ENCODE data around the gene PLSCR1. TPM values are rescaled to one million over a fixed set of nuclear protein-coding genes. Genes with fewer than 3 reads are reported as not detected.

PLSCR1 gene, protein sequence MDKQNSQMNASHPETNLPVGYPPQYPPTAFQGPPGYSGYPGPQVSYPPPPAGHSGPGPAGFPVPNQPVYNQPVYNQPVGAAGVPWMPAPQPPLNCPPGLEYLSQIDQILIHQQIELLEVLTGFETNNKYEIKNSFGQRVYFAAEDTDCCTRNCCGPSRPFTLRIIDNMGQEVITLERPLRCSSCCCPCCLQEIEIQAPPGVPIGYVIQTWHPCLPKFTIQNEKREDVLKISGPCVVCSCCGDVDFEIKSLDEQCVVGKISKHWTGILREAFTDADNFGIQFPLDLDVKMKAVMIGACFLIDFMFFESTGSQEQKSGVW
- polyA plus RNA-seq (ENCODE audit: insufficient read length) = 98.5 TPM
- long read RNA-seq, donor 1, transcript PLSCR1-206 (4 exons, 1,257 nt) = major isoform, 5 of 28 reads
- long read RNA-seq, donor 1, partial matches to known transcripts = 16 of 28 reads
- long read RNA-seq, donor 1, other reads (novel, unspliced or antisense) = 0 of 28 reads
- long read RNA-seq, donor 2, transcript PLSCR1-201 (9 exons, 2,233 nt) = major isoform, 9 of 25 reads
- long read RNA-seq, donor 2, partial matches to known transcripts = 12 of 25 reads
- long read RNA-seq, donor 2, other reads (novel, unspliced or antisense) = 0 of 25 reads
- long read RNA-seq, donor 3, transcript PLSCR1-201 (9 exons, 2,233 nt) = major isoform, 11 of 24 reads
- long read RNA-seq, donor 3, partial matches to known transcripts = 10 of 24 reads
- long read RNA-seq, donor 3, other reads (novel, unspliced or antisense) = 0 of 24 reads
- long read RNA-seq, donor 4, partial matches to known transcripts = 0 of 3 reads
- long read RNA-seq, donor 4, other reads (novel, unspliced or antisense) = 0 of 3 reads
- long read RNA-seq, donor 5, transcript PLSCR1-201 (9 exons, 2,233 nt) = major isoform, 13 of 56 reads
- long read RNA-seq, donor 5, partial matches to known transcripts = 35 of 56 reads
- long read RNA-seq, donor 5, other reads (novel, unspliced or antisense) = 0 of 56 reads
- long read RNA-seq, donor 6, transcript PLSCR1-206 (4 exons, 1,257 nt) = minor isoform, 5 of 27 reads
- long read RNA-seq, donor 6, transcript PLSCR1-201 (9 exons, 2,233 nt) = major isoform, 12 of 27 reads
- long read RNA-seq, donor 6, partial matches to known transcripts = 5 of 27 reads
- long read RNA-seq, donor 6, other reads (novel, unspliced or antisense) = 0 of 27 reads
- long read RNA-seq, donor 7, transcript PLSCR1-201 (9 exons, 2,233 nt) = major isoform, 19 of 49 reads
- long read RNA-seq, donor 7, partial matches to known transcripts = 23 of 49 reads
- long read RNA-seq, donor 7, other reads (novel, unspliced or antisense) = 0 of 49 reads
- long read RNA-seq, donor 8, partial matches to known transcripts = 11 of 16 reads
- long read RNA-seq, donor 8, other reads (novel, unspliced or antisense) = 0 of 16 reads

- DNase-seq = peak; percentile 93
Observed at GRCh38 chr3:146544002-146544928, at the start of gene PLSCR1. PLSCR1 (minus strand) TSS chr3:146544607; CDS start chr3:146536552, 8,055 bp downstream.

GRCh38 chr3:146593776-146594175 is 49.4 kb upstream of the PLSCR1 start:
- no peak for DNase-seq

GRCh38 chr3:146590521-146590920 is 46.1 kb upstream of the PLSCR1 start:
- no peak for DNase-seq

DNA sequence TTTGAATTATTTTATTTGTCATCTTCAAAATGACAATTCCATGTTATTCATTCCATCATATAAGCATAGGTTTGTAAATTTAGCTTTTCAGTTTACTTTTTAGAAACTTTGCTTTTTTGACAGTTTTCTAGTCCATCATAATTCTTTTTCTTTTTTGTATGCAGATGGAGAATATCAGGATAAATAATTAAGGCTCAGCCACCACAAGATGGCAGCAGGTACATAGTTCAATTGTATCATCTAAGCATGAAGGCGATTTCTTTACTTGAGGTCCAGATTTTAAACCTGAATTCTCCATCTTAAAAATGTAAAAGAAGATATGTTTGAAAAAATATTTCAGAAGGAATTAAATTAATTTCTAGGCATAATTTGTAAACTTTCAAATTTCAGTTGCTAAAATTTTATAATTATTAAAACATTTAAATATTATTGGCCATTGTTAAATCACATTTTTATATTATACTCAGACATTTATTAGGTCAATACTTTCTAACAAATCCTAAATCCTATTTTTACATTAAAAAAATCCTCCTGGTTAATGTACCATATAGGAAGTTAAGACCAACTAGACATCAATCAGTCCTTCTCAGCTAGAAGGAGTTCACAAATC is 45.6 kb upstream of the PLSCR1 start:
- DNase-seq = peak; percentile 38

DNA sequence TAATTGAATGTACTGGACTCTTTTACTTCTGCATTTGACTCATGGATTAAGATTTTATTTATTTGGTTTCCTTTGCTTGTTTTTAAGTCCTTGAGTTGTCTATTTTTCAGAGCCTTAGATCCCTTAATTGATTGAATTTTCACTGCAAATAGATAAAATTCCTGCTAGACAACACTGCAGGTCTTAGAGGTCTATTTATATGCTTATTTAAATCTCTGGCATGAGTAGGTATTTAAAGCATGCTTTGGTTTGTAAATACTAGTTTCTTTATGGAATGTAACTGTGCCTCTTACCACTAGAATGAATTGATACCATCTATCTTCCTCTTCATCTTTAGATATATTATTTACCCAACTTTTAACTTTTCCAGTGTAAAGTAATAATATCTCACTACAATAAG is 40.7 kb upstream of the PLSCR1 start:
- no peak for DNase-seq

DNA sequence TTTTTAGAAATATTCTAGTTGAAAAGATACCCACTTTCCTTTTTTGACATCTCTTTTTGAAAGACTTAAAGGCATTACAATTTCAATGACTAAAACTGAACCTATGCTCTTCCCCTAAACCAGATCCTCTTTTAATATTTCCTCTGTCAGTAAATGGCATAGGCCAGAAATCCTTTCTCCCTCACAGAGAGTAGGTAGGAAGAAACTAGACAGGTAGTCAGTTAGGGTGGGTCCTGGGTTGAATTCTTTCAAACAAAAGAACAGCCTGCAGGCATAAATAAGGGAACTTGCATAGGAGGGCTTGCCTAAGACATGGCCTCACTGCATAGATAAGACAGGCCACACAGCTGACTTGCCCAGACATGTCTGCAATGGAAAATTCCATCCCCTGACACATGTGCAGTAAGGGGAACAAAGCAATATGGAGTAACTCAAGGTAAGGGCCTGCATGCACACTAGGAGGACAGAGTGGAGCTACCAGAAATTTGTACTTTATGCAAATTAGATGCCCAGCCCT is 37.6 kb upstream of the PLSCR1 start:
- no peak for DNase-seq

GRCh38 chr3:146581080-146581601 is 36.7 kb upstream of the PLSCR1 start:
- DNase-seq = no peak

GRCh38 chr3:146577662-146578061 is 33.3 kb upstream of the PLSCR1 start:
- peak; percentile 26 for DNase-seq

- DNase-seq = no peak
Observed at GRCh38 chr3:146575636-146576035, 31.2 kb upstream of the PLSCR1 start.

DNA sequence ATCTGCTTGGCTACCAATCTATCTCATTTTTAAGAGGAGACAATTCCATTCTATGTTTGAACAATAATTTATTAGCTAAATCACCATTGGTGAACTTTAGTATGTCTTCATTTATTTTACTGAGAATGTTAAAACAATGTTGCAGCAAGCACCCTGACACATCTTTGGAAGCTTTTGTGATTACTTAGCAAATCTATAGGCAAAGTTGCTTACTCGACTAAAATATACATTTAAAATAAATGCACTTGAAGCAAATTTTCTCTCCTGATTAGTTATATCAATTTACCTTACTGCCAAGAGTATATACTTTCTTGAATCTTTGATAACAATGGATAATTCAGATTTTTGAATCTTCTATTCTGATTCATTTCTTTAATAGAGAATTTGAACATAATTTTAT is 29.8 kb upstream of the PLSCR1 start:
- DNase-seq = no peak

- DNase-seq = no peak
Observed at GRCh38 chr3:146569314-146569713, 24.9 kb upstream of the PLSCR1 start.

- DNase-seq = no peak
Observed at GRCh38 chr3:146566138-146566537, 21.7 kb upstream of the PLSCR1 start.

DNA sequence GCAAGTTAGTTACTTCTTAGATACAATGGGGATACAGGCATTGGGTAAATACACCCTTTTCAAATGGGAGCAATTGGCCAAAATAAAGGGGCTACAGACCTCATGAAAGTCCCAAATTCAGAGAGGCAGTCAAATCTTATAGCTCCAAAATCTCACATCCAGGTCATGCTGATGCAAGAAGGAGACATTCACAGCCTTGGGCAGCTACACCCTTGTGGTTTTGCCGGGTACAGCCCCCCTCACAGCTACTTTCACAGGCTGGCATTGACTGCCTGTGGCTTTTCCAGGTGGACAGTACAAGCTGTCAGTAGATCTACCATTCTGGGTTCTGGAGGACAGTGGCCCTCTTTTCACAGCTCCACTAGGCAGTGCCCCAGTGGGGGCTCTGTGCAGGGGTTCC is 17.5 kb upstream of the PLSCR1 start:
- DNase-seq = no peak

- DNase-seq = no peak
Observed at GRCh38 chr3:146561463-146561862, 17.1 kb upstream of the PLSCR1 start.

DNA sequence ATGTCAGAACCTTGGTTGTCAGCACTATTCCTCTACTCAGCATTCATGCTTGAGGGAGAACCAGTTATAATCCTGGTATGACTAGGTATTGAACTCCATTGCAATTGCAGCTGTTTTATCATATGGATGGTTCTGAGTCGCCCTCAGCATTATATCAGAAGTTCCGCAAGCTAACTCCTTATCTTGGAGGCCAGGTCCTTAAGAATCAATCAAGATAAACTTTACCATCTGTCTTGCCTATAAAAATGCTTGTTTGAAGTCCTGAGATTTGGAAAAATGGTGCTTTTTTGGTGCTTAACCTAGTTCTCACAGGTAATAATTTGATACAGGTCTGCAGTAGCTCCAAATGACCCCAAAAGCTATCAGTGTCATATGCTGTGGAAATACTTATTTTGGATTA is 16.3 kb upstream of the PLSCR1 start:
- no peak for DNase-seq

GRCh38 chr3:146559388-146559787 is 15.0 kb upstream of the PLSCR1 start:
- DNase-seq = no peak

DNA sequence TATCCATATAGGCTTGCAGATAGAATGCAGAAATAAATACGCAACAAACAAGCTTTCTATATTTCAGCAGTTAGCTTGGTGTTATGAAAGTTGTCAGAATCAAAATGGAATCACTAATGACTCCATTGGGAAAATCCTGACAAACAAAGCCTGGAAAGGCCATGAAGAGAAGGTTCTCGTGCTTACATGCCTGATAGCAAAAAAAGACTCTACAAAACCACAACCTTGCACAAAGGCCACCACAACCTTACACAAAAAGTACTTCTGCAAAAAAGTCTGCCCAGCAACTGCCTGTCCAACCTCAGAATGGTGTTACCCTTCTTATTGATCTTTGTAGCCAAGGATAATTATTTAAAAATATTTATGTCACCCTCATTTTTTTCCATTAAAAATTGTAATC is 14.4 kb upstream of the PLSCR1 start:
- DNase-seq = no peak

- DNase-seq = no peak
Observed at GRCh38 chr3:146557745-146558144, 13.3 kb upstream of the PLSCR1 start.

DNA sequence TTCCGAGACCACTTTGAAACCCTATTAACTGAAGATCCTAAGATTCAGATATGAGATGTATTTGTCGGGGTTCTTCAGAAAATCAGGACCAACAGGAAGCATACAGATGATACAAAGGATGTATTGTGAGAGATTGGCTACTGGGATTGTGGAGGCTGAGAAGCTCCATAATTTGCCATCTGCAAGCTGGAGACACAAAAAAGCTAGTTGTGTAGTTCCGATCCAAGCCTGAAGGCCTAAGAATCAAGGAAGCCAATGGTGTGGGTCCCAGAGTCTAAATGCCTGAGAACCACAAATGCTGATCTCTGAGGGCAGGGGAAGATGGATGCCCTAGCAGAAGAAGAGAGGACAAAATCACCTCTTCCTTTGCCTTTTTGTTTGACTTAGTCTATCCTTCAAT is 10.9 kb upstream of the PLSCR1 start:
- no peak for DNase-seq
